8988T (cell line): ENCODE measurements around the gene MYO9A.

Experiments used
- DNase-seq: peaks from one replicate; pipeline ENCODE4 v3.0.0; 2011

MYO9A gene

GRCh38 chr15:72118017-72118978 lies at the start of gene MYO9A, which contains the start of gene SENP8:
MYO9A (minus strand) TSS chr15:72118150; CDS start chr15:72046563, 71,587 bp downstream.
SENP8 (plus strand) TSS chr15:72118403; CDS start chr15:72139624, 21,221 bp downstream.
- peak; percentile 67 for DNase-seq

GRCh38 chr15:72167445-72167844 lies 49.5 kb upstream of the MYO9A start:
- DNase-seq: no peak

- no peak for DNase-seq
These were observed 48.9 kb upstream of the MYO9A start for GRCh38 chr15:72166716-72167417.

- no peak for DNase-seq
These were observed 45.8 kb upstream of the MYO9A start for GRCh38 chr15:72163719-72164118.

- no peak for DNase-seq
These were observed 44.6 kb upstream of the MYO9A start for GRCh38 chr15:72162569-72162968.

- DNase-seq: no peak
These were observed 43.6 kb upstream of the MYO9A start for GRCh38 chr15:72161361-72162132.

- DNase-seq: no peak
These were observed 42.8 kb upstream of the MYO9A start for GRCh38 chr15:72160696-72161245.

- no peak for DNase-seq
These were observed 39.0 kb upstream of the MYO9A start for GRCh38 chr15:72156928-72157327.

- DNase-seq: peak; percentile 37
These were observed 38.0 kb upstream of the MYO9A start for GRCh38 chr15:72155635-72156616.

GRCh38 chr15:72155003-72155621 lies 37.2 kb upstream of the MYO9A start:
- DNase-seq: no peak

- DNase-seq: no peak
These were observed 36.4 kb upstream of the MYO9A start for GRCh38 chr15:72154316-72154715.

GRCh38 chr15:72153269-72154000 lies 35.5 kb upstream of the MYO9A start:
- no peak for DNase-seq

GRCh38 chr15:72147418-72147817 lies 29.5 kb upstream of the MYO9A start:
- DNase-seq: no peak

- DNase-seq: no peak
These were observed 29.0 kb upstream of the MYO9A start for GRCh38 chr15:72146934-72147333.

GRCh38 chr15:72146221-72146620 lies 28.3 kb upstream of the MYO9A start:
- no peak for DNase-seq

GRCh38 chr15:72141171-72142084 lies 23.5 kb upstream of the MYO9A start:
- DNase-seq: no peak

- DNase-seq: no peak
These were observed 22.1 kb upstream of the MYO9A start for GRCh38 chr15:72140088-72140487.

GRCh38 chr15:72139667-72140066 lies 21.7 kb upstream of the MYO9A start:
- no peak for DNase-seq
